Measurements from ENCODE around the gene CORIN. TPM values are rescaled to one million over a fixed set of nuclear protein-coding genes. Genes with fewer than 3 reads are reported as not detected.
"Not testable (repeated sequence)": the region's sequence is repeated elsewhere in the genome, so short reads cannot be mapped to it uniquely, and the experiment has no call there.

Gene CORIN
- total RNA-seq, 1 donor from 2014 or later, result 3.4 TPM

GRCh38 chr4:47704693-47705325 lies 133.1 kb downstream of the CORIN start:
- no peak for DNase-seq (ENCODE audit: low spot score)
- intact Hi-C loops (cut with DNase I), result loop anchor here (1.0 kb wide), 1 partner anchor 131 kb away; no protein-coding TSS in a partner anchor

- DNase-seq (ENCODE audit: low spot score), result no peak
- intact Hi-C loops (cut with DNase I), result no loop called here
Observed at GRCh38 chr4:47703956-47704355, 133.9 kb downstream of the CORIN start.

GRCh38 chr4:47703008-47703407 lies 134.9 kb downstream of the CORIN start:
- intact Hi-C loops (cut with DNase I), result no loop called here
- no peak for DNase-seq (ENCODE audit: low spot score)

DNA sequence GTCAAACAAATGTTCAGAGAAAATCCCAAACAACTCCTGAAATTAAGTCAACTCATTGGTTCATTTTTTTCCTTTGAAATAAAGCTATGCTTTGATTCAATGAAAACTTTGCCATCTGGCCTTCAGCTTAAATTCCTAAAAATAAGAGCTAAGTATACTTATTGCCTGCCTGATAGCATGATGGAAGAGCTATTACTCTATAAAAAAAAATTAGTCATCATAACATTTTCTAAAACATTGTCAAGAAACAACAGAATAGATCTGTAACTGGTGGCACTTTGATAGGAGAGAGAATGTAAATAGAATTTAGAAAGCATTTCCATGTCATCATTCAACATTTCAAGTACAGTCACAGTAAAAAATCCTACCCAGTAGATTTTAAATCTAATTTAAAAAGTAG lies 136.6 kb downstream of the CORIN start:
- intact Hi-C loops (cut with DNase I), result no loop called here

DNA sequence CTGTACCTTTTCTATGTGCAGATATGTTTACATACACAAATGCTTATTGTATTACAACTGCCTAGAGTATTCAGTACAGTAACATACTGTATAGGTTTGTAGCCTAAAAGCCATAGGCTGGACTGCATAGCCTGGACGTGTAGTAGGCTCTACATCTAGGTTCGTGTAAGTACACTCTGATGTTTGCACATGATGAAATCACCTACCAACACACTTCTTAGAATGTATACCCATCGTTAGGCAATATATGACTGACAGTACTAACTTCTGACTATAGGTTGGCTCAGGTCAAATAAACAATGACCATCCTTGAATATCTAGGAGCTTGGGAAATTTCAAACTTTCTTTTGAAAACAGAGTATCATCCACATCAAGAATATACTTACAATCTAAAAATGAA lies 139.0 kb downstream of the CORIN start:
- DNase-seq (ENCODE audit: low spot score), result no peak
- intact Hi-C loops (cut with DNase I), result no loop called here

More for the DNA sequence above, 136.6 kb downstream of the CORIN start:
- DNase-seq (ENCODE audit: low spot score), result no peak

DNA sequence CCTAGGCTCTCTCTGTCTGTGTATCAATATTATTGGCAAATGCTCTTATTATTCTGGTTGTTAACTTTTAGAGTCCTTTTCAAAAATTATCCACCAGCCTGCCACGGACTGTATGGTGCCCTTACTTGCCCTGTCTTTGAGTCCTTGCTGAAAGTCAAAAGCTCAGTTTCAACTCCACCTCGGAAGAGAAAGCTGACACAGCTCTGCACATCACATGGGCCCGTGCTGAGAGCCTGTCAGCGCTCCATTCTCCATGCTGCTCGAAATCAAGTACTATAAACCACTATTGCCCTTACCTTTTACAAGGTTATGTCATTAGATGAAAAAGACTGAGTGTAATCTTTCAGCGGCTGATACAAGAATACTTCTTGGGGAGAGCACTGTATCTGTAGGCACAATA lies 141.0 kb downstream of the CORIN start:
- intact Hi-C loops (cut with DNase I), result no loop called here
- DNase-seq (ENCODE audit: low spot score), result no peak

GRCh38 chr4:47695260-47695659 lies 142.6 kb downstream of the CORIN start:
- intact Hi-C loops (cut with DNase I), result no loop called here
- DNase-seq (ENCODE audit: low spot score), result no peak

- DNase-seq (ENCODE audit: low spot score), result no peak
- intact Hi-C loops (cut with DNase I), result no loop called here
Observed at GRCh38 chr4:47694322-47694721, 143.5 kb downstream of the CORIN start.

DNA sequence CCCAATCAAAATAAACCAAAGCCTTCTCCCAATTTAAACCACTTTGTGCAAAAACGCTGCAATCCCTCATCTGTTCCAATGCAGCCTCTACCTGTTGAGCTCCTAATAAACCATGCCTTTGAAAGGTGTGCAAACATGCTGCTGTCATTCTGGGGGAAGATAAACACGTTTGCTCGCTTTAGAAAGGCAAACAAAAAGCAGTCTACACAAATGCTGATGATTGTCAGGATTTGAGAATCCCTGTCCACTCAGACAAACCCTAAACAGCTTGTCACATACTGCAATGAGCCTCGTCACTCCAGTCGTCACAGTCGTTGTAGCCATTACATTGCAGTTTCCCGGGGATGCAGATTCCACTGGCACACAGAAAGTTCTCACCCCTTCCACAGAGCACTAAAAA lies 145.2 kb downstream of the CORIN start:
- no peak for DNase-seq (ENCODE audit: low spot score)

DNA sequence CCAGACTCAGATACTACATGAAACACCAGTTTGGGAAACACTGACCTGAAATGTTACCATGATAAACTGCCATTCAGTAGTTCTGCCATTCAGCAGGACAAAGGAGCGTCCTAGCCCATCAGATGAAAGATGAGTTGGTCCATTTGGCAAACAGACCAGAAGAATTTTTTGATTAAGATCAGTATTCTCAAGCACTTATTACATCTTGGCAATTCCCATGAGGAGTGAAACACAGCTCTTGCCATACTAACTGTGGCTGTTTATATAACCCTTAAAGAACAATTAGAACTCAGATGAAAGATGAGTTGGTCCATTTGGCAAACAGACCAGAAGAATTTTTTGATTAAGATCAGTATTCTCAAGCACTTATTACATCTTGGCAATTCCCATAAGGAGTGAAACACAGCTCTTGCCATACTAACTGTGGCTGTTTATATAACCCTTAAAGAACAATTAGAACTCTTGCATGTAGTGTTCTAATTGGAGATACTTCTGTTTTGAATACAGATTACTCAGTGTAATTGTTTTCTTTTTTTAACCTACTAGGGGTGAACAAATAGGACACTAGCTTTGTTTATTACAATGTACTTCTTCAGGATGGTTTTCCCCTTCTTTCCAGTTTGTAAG lies 146.0 kb downstream of the CORIN start:
- intact Hi-C loops (cut with DNase I); DNase-seq (ENCODE audit: low spot score): not testable (repeated sequence)

More for the DNA sequence above, 145.2 kb downstream of the CORIN start:
- intact Hi-C loops (cut with DNase I), result no loop called here

DNA sequence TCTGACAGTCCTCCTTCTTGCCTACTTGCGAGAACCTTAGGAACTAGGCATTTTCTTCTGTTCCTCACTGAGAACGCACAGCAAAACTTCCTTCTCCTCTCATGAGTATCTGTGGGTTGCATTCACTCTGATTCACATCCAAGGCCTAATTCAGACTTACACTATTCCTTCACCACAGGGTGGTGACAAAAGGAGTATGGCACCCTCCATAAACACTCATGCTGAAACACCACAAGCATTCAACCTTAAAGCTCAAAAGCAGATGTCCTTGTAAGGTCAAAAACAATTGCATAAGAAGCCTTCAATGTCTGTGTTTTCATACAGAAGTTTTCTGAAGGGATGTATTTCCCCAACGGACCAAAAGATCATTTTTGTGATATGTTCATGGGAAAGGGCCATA lies 147.3 kb downstream of the CORIN start:
- no peak for DNase-seq (ENCODE audit: low spot score)
- intact Hi-C loops (cut with DNase I), result no loop called here

GRCh38 chr4:47686294-47686872 lies 151.5 kb downstream of the CORIN start:
- intact Hi-C loops (cut with DNase I), result loop anchor here (5.0 kb wide), 2 partner anchors 151 to 246 kb away; partner anchors contain the start of gene CORIN
- no peak for DNase-seq (ENCODE audit: low spot score)

- no peak for DNase-seq (ENCODE audit: low spot score)
- intact Hi-C loops (cut with DNase I), result no loop called here
Observed at GRCh38 chr4:47675806-47676205, 162.1 kb downstream of the CORIN start.

- intact Hi-C loops (cut with DNase I), result no loop called here
- no peak for DNase-seq (ENCODE audit: low spot score)
Observed at GRCh38 chr4:47674144-47674543, 163.7 kb downstream of the CORIN start.

- no peak for DNase-seq (ENCODE audit: low spot score)
- intact Hi-C loops (cut with DNase I), result no loop called here
Observed at GRCh38 chr4:47672696-47673095, 165.2 kb downstream of the CORIN start.

- intact Hi-C loops (cut with DNase I), result loop anchor here (5.0 kb wide), 1 partner anchor 262 kb away; no protein-coding TSS in a partner anchor
- DNase-seq (ENCODE audit: low spot score), result no peak
Observed at GRCh38 chr4:47669946-47670345, 167.9 kb downstream of the CORIN start.

DNA sequence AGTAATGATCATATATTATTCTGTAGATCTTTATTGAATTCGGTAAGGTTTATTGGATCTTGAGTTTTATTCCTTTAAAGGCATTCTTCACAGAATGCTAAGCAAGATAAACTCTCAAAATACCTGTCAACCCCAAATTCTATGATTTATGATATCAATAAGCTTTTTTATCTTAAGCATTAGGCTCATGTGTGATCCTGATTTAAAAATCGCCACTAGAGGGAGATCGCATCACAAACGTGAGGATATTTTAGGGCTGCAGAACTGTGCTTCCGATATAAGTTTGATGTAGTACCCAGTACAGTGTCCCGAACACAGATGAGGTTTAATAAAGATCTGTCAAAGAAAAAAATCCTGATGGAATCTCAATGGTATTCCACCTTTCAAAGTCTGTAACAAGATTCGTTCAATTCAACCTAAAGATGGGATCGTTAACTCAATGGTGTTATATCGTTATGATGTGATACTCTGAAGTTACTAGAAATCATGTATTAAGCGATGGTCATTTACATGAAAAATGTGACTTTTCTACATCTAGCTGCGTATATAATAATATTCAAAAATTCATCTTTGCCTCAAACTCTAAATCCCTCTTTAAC lies 169.0 kb downstream of the CORIN start:
- intact Hi-C loops (cut with DNase I), result loop anchor here (5.0 kb wide), 1 partner anchor 263 kb away; no protein-coding TSS in a partner anchor
- no peak for DNase-seq (ENCODE audit: low spot score)

DNA sequence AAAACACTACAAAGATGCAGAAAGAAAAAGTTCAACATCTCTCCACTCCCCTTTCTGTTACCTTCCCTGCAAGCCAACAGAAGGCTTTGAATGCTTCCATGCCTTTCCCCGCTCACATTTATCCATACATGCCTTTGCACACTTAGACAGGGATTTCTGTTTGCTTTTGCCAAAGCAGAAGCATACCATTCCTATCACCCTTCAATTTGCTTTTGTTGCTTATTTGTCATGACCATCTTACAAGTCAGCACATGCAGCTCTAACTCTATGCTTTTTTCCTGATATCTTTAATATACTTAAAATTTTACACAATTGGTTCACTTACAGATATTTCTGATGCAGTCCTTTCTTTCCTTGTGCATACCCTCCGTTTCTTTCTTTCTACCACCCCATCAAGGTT lies 169.6 kb downstream of the CORIN start:
- DNase-seq (ENCODE audit: low spot score), result no peak
- intact Hi-C loops (cut with DNase I), result loop anchor here (5.0 kb wide), 1 partner anchor 264 kb away; no protein-coding TSS in a partner anchor

DNA sequence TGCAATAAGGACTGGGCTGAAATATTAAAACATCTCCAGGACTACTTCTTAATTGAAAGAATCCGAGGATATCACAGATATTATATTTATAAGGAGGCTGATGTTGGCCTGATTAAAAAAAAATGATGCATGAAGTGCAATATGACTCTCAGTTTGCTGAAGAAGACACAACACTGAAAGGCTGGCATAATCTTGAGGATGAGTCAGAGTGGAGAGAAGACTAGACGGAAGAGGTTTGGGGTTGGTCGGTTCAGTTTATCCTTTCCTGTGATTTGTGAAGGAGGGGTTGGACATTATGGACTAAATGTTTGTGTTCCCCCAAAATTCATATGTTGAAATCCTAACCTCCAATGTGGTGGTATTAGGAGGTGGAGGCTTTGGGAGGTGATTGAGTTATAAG lies 170.3 kb downstream of the CORIN start:
- DNase-seq (ENCODE audit: low spot score), result no peak
- intact Hi-C loops (cut with DNase I), result loop anchor here (5.0 kb wide), 1 partner anchor 265 kb away; no protein-coding TSS in a partner anchor

GRCh38 chr4:47664051-47664826 lies 173.6 kb downstream of the CORIN start:
- no peak for DNase-seq (ENCODE audit: low spot score)
- intact Hi-C loops (cut with DNase I), result no loop called here
